SK-N-MC (cell line): ENCODE results near the gene DSCAML1.

ENCODE experiments used
- EZH2 ChIP-seq: fragments of 200-600 bp; sonication (generic); IDR thresholded peaks from one replicate; pipeline ENCODE4 v1.6.1; 2017; ENCODE audit warnings: antibody characterized with exemption
- POLR2AphosphoS5 ChIP-seq: IDR thresholded peaks from 2 replicates; pipeline ENCODE4 v1.6.1; 2012; ENCODE audit warnings: mild to moderate bottlenecking, low read depth, low read length, borderline replicate concordance

GRCh38 chr11:117623831-117624271 is 173.2 kb downstream of the DSCAML1 start:
- TF ChIP-seq EZH2 (no peak), POLR2AphosphoS5 (no peak)
